ENCODE results near the gene CBFB.

CBFB gene

GRCh38 chr16:67052399-67052798 is 23.4 kb downstream of the CBFB start:
- no peak for DNase-seq

GRCh38 chr16:67053767-67054334 is 24.9 kb downstream of the CBFB start:
- DNase-seq = no peak

GRCh38 chr16:67054901-67055300 is 26.0 kb downstream of the CBFB start:
- DNase-seq = no peak

- DNase-seq = no peak
These were observed 27.0 kb downstream of the CBFB start for GRCh38 chr16:67055712-67056487.

- no peak for DNase-seq
These were observed 34.1 kb downstream of the CBFB start for GRCh38 chr16:67063008-67063407.

DNA sequence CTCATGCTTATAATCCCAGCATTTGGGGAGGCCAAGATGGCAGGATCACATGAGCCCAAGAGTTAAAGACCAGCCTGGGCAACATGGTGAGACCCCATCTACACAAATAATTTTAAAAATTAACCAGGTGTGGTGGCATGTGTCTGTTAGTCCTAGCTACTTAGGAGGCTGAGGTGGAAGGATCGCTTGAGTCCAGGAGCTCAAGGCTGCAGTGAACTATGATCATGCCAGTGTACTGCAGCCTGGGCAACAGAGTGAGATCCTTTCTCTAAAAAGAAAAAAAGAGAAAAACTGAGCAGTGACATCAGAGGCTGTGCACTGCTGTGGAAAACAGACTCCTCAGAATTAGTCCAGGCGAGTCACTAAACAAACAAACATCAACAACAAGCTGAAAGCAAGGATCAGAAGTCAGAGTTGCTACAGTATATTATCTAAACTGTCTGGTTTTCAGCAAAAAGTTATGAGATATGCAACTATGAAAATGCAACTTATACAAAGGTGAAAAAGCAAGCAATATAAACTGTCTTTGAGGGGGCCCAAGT is 39.3 kb downstream of the CBFB start:
- DNase-seq = no peak

DNA sequence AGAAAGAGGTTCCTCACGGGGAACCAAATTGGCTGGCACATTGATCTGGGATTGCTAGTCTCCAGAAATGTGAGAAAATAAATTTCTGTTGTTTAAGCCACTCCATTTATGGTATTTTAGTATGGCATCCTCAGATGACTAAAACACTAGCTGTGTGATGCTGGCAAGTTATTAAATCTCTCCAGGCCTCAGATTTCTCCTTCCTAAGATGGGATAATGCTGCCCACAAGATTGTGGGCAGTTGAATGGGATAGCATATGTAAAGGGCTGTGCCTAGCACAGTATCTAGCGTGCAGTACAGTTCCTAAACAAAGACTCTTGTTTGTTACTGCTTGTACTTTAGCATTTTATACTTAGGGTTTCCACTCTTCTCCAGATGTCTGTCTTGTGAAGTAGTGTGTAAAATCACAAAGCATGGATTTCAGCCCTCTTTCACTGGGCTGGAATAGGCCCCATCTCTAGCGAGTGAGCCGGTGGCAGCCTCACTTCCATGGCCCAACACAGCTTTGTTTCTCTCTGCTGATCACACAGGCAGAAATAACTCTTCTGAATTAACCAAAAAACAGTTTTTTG is 42.6 kb downstream of the CBFB start:
- DNase-seq = no peak

DNA sequence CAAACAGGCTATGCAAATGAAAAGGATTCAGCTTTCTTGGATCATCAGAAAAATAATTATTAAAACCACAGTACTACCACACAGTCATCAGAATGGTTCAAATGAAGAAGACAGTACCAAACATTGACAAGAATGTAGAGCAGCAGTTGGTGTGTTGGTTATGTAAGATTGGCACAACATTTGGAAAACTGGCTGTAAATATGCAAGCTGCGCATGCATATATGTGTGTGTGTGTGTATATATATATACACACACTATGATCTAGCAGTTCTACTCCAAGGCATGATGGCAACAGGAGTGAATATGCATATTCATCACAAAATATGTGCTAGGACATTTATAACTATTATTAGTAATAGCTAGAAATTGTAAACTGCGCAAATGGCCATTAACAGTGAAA is 46.4 kb downstream of the CBFB start:
- no peak for DNase-seq

GRCh38 chr16:67077871-67078270 is 48.9 kb downstream of the CBFB start:
- no peak for DNase-seq

GRCh38 chr16:67082100-67082499 is 53.2 kb downstream of the CBFB start:
- DNase-seq = no peak

GRCh38 chr16:67082891-67083290 is 53.9 kb downstream of the CBFB start:
- no peak for DNase-seq

GRCh38 chr16:67084345-67085028 is 55.5 kb downstream of the CBFB start:
- no peak for DNase-seq

DNA sequence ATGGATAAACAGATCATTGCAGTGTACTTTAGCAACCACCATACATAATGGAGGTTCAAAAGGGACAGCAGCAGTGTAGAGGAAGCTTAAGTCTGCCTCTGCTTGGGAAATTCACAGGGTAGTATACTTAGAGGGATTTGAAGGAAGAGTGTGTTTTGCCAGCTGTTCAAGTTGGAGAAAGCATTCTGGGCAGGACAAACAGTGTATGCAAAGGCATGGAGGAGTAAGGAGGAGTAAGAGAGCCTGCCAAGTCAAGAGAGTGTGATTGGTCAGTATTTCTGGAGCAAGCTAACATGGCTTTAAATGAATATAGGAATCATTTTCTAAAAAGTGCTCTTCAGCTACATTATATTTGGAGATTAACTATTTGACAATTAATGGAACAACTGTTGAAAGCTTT is 57.9 kb downstream of the CBFB start:
- DNase-seq = no peak

- no peak for DNase-seq
These were observed 58.3 kb downstream of the CBFB start for GRCh38 chr16:67087291-67087690.

DNA sequence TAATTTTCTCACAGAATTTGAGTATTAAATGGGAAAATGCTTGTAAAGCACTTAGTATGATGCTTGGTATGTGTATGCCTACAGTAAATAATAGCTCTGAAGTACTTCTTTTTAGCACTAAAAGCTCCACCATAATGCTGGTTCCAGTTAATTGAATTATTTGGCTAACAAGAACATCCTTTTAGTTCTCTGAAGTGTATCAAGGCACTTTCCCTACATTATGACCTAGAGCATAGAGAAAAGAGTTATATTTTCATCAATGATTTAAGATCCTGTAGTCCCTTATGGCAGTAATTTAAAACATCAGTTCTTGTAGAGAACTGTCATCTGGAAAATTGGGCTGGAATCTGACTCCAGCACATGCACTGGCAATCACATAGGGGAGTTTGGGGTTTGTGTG is 58.9 kb downstream of the CBFB start:
- no peak for DNase-seq

DNA sequence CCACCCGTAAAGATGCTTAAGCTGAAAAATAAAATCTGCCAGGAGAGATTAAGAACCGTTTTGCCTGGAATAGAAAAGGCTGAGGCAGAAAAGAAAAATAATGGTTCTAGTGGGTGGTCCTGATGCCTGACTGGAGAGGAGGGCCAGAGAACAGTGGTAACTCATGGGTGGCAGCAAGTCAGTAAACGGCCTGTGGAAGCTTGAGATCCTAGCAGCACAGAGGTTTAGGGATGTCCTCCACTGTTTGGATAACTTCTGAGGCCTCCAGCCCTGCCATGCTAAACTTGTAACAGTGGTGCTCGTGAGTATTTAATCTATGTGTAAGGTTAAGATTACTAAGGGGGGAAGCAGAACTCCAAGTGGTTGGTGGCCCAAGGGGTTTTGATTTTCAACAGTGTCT is 59.6 kb downstream of the CBFB start:
- no peak for DNase-seq

DNA sequence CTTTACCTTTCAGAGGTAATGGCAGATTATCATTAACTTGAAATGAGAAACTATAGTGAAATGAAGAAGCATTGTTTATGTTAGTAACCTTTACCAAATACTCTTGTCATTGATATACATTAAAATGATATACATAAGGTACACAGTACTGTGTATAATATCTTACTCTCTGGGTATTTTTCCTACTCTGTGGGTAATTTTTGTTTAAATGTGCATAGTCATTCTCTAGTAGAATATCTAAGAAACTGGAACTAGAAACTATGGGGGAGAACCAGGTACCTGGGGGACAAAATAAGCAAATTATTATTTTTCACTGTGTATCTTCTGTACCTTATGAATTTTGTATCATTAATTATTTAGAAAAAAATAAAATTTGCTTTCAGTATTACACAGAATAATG is 60.2 kb downstream of the CBFB start:
- DNase-seq = no peak

- DNase-seq = no peak
These were observed 63.1 kb downstream of the CBFB start for GRCh38 chr16:67091906-67092566.

- DNase-seq = no peak
These were observed 64.3 kb downstream of the CBFB start for GRCh38 chr16:67093098-67093726.

DNA sequence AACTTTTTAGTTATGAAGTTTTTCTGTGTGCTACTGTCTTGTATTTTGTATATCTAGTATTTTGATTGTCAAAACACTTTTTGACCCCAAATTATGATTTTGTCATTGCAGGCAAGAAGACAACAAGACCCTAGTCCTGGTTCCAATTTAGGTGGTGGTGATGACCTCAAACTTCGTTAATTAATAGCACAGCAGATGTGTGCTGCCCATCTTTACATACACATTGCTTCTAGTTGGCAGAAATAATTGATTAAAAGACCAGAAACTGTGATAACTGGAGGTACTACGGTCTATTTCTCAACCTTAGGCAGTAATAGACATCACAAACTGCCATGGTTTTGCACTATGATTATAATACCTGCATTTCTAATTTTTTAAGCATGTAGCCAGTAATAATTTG is 69.7 kb downstream of the CBFB start:
- no peak for DNase-seq

DNA sequence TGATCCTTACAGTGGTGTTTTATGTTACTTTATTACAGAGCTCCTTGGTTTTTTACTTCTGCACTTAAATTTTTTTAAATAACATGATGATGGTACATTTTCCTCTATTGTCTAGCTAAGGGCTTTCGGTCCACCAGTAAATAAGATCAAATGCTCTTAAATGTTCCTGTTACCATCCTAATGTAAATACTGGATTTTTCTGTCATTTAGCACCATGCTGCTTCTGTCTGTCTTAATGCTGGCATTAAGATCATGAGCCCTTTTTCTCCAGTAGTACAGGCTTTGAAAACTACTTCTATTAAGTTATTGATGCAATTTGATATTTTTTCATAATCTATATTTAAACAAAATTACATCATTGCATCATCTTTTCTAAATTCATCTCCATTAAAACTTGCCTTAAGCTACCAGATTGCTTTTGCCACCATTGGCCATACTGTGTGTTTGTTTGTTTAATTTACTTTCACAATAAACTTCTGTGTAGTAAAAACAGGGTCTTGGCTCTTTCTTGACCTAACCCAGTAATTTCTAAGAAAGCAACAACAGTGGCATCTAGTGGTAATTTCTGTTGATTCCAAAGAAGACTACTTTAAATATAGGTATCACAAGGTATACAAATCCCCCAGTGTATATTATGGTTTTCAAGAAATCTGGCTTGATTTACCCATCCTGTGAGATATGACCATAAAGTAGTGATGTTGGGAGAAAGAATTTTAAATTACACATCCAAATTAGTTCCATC is 71.8 kb downstream of the CBFB start:
- no peak for DNase-seq

All from stimulated activated CD4-positive, alpha-beta T cell treated with anti-CD3 and anti-CD28 coated beads, Interleukin-12 subunit alpha, Interleukin-12 subunit beta, amount 100 ng/mL, for 4 hours (primary cell).